Endodermal cell (in vitro differentiated cells): ENCODE data around the gene SAMD4B. TPM values are rescaled to one million over a fixed set of nuclear protein-coding genes. Genes with fewer than 3 reads are reported as not detected.

Experiments
- DNase-seq: peaks from one replicate; pipeline ENCODE4 v3.0.0-alpha.2; 2017
- H3K27ac ChIP-seq: 2 replicates; pipeline ENCODE4 v1.5.1; 2013; ENCODE audit warnings: mild to moderate bottlenecking, low read depth, low read length, moderate library complexity
- H3K27me3 ChIP-seq: 2 replicates; pipeline ENCODE4 v1.6.1; 2013; ENCODE audit warnings: mild to moderate bottlenecking, low read length, moderate library complexity; ENCODE audit not compliant: insufficient read depth, control insufficient read depth, poor library complexity, severe bottlenecking
- H3K36me3 ChIP-seq: 2 replicates; pipeline ENCODE4 v1.7.0; 2013; ENCODE audit warnings: mild to moderate bottlenecking, low read length, moderate library complexity; ENCODE audit not compliant: control insufficient read depth, insufficient read depth
- H3K4me1 ChIP-seq: one replicate; pipeline ENCODE4 v1.7.0; 2013; ENCODE audit warnings: low read length; ENCODE audit not compliant: control insufficient read depth, insufficient read depth
- H3K4me3 ChIP-seq: 2 replicates; pipeline ENCODE4 v1.5.1; 2013; ENCODE audit warnings: mild to moderate bottlenecking, low read length, moderate library complexity
- H3K9ac ChIP-seq: 2 replicates; pipeline ENCODE4 v1.6.1; 2013; ENCODE audit warnings: mild to moderate bottlenecking, low read length, moderate library complexity; ENCODE audit not compliant: poor library complexity, severe bottlenecking; ENCODE audit errors: extremely low read depth
- H3K9me3 ChIP-seq: 2 replicates; pipeline ENCODE4 v1.6.1; 2013; ENCODE audit warnings: mild to moderate bottlenecking, low read length, moderate library complexity; ENCODE audit not compliant: control insufficient read depth
- H3K27ac Mint-ChIP-seq: 2 replicates; pipeline ENCODE4 v1.8.0; 2020; ENCODE audit warnings: mixed read lengths
- H3K27me3 Mint-ChIP-seq: 2 replicates; pipeline ENCODE4 v1.8.0; 2021; ENCODE audit warnings: mild to moderate bottlenecking, mixed read lengths; ENCODE audit not compliant: insufficient read depth
- H3K36me3 Mint-ChIP-seq: 2 replicates; pipeline ENCODE4 v1.8.0; 2020; ENCODE audit warnings: low read depth, mixed read lengths
- H3K4me1 Mint-ChIP-seq: 2 replicates; pipeline ENCODE4 v1.8.0; 2020; ENCODE audit warnings: mixed read lengths
- H3K4me3 Mint-ChIP-seq: 2 replicates; pipeline ENCODE4 v1.8.0; 2020; ENCODE audit warnings: mild to moderate bottlenecking, moderate library complexity, mixed read lengths
- H3K9me3 Mint-ChIP-seq: 2 replicates; pipeline ENCODE4 v1.8.0; 2020; ENCODE audit warnings: mild to moderate bottlenecking, mixed read lengths
- CTCF ChIP-seq: fragments of 200-600 bp; sonication (generic); conservative IDR thresholded peaks from 2 replicates; pipeline ENCODE4 v1.5.0; 2021; ENCODE audit warnings: antibody characterized with exemption, mild to moderate bottlenecking
- WGBS, 2 experiments: methylation state at CpG; one replicate each; pipeline versions ENCODE4 v1.1.5 to v1.1.7; 2013; ENCODE audit warnings: missing lambda C conversion rate in 2 of 2, mixed read lengths in 1 of 2; ENCODE audit not compliant: insufficient coverage in 1 of 2, insufficient read length in 1 of 2; 5-methylcytosine and 5-hydroxymethylcytosine counted together
- total RNA-seq, 2 donors: library from RNA; stranded (reverse); fragmentation: NEBNext Ultra II Directional in 1 of 2; extraction: Animal tissue kit (Norgen Biotek cat#: 25700) in 1 of 2; gene quantifications; 2 replicates in 1 of 2; 3 replicates in 1 of 2; pipeline ENCODE4 v1.2.1, GENCODE V29; 2021

SAMD4B gene
- total RNA-seq, 2 donors from 2014 or later = 155 to 159 TPM

- no peak overlapping the region for H3K9ac ChIP-seq
- peaks cover 67% of the 10 kb centered on the region for H3K36me3 Mint-ChIP-seq
- no peak overlapping the region for H3K27ac ChIP-seq
- H3K4me1 Mint-ChIP-seq = peaks cover 12% of the 10 kb centered on the region
- no peak for TF ChIP-seq CTCF
- peaks cover 79% of the 10 kb centered on the region for H3K36me3 ChIP-seq
- H3K9me3 ChIP-seq = no peaks in the 10 kb centered on the region
- no peak for DNase-seq
- H3K4me3 ChIP-seq = no peak overlapping the region
- H3K27me3 ChIP-seq = no peaks in the 10 kb centered on the region
- no peak overlapping the region for H3K27ac Mint-ChIP-seq
- WGBS, 2 experiments = 85 to 90% methylated on average over 6 to 9 of the region's 9 CpGs
- peaks cover 6% of the 10 kb centered on the region for H3K4me1 ChIP-seq
- no peaks in the 10 kb centered on the region for H3K27me3 Mint-ChIP-seq
- no peaks in the 10 kb centered on the region for H3K9me3 Mint-ChIP-seq
- no peak overlapping the region for H3K4me3 Mint-ChIP-seq
These were observed 76.8 kb downstream of the SAMD4B start for GRCh38 chr19:39419003-39419402.

GRCh38 chr19:39420769-39421168, 78.5 kb downstream of the SAMD4B start:
- Histone ChIP-seq H3K9me3 (no peaks in the 10 kb centered on the region), H3K27ac (no peak overlapping the region), H3K9ac (no peak overlapping the region), H3K36me3 (peaks cover 82% of the 10 kb centered on the region), H3K4me1 (no peaks in the 10 kb centered on the region), H3K4me3 (no peak overlapping the region), H3K27me3 (no peaks in the 10 kb centered on the region)
- TF ChIP-seq CTCF = no peak
- no peaks in the 10 kb centered on the region for H3K27me3 Mint-ChIP-seq
- no peaks in the 10 kb centered on the region for H3K4me1 Mint-ChIP-seq
- no peaks in the 10 kb centered on the region for H3K9me3 Mint-ChIP-seq
- peaks cover 65% of the 10 kb centered on the region for H3K36me3 Mint-ChIP-seq
- no peak overlapping the region for H3K4me3 Mint-ChIP-seq
- no peak overlapping the region for H3K27ac Mint-ChIP-seq
- WGBS, 2 experiments = 91 to 100% methylated on average over 11 to 13 of the region's 15 CpGs
- no peak for DNase-seq

DNA sequence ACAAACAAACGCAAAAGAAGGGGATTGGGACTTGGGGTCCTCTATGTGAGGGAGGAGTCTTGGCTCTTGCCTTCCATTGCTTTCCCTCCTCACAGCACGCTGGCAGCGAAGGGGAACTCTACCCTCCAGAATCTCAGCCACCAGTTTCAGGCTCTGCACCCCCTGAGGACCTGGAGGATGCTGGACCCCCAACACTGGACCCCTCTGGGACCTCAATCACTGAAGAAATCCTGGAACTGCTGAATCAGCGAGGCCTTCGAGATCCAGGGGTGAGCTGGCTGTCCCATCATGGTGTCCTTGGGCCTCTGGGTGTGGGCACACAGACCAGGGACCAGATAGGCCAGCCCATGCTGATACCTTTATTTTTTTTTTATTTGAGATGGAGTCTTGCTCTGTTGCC, 79.8 kb downstream of the SAMD4B start:
- Mint-ChIP-seq H3K4me1 (no peaks in the 10 kb centered on the region), H3K4me3 (no peak overlapping the region), H3K27ac (no peak overlapping the region), H3K36me3 (peaks cover 61% of the 10 kb centered on the region), H3K27me3 (no peaks in the 10 kb centered on the region), H3K9me3 (no peaks in the 10 kb centered on the region)
- Histone ChIP-seq H3K4me1 (no peaks in the 10 kb centered on the region), H3K27ac (no peak overlapping the region), H3K9ac (no peak overlapping the region), H3K36me3 (peaks cover 78% of the 10 kb centered on the region), H3K27me3 (no peaks in the 10 kb centered on the region), H3K4me3 (no peak overlapping the region), H3K9me3 (no peaks in the 10 kb centered on the region)
- no peak for TF ChIP-seq CTCF
- no peak for DNase-seq
- whole genome bisulfite sequencing, 2 experiments = 83 to 98% methylated on average over 1 to 5 of the region's 5 CpGs
